GM21381 (cell line): ENCODE data around the gene COL24A1.

Experiments
- ATAC-seq: cut with Tn5 transposase; IDR thresholded peaks from one replicate; pipeline ENCODE4 v1.9.1; 2021; ENCODE audit warnings: mild to moderate bottlenecking, moderate library complexity; ENCODE audit not compliant: unreplicated experiment

COL24A1 gene

GRCh38 chr1:86156566-86157455 lies at the start of gene COL24A1:
Gene COL24A1, minus strand, starts transcription at chr1:86156772. Its CDS starts 376 bp downstream, at chr1:86156396.
- no peak for ATAC-seq

DNA sequence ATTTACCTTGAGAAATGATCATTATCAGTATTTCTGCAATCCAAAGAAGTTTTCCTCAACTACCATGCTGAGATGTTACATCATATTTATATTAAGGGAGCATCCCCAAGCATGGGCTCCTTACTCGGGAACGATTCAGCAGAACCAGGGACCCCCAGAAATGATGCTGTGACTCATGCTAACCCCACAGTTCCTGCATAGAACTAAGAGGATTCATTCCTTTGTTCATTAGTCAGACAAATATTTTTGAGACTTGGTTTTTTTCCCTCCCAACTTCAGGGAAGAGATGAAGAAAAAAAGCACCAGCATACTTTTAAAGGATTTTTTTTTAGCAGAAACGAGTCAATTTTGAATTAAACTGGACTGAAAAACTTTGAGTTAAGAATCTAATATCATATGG lies 49.2 kb upstream of the COL24A1 start:
- no peak for ATAC-seq

DNA sequence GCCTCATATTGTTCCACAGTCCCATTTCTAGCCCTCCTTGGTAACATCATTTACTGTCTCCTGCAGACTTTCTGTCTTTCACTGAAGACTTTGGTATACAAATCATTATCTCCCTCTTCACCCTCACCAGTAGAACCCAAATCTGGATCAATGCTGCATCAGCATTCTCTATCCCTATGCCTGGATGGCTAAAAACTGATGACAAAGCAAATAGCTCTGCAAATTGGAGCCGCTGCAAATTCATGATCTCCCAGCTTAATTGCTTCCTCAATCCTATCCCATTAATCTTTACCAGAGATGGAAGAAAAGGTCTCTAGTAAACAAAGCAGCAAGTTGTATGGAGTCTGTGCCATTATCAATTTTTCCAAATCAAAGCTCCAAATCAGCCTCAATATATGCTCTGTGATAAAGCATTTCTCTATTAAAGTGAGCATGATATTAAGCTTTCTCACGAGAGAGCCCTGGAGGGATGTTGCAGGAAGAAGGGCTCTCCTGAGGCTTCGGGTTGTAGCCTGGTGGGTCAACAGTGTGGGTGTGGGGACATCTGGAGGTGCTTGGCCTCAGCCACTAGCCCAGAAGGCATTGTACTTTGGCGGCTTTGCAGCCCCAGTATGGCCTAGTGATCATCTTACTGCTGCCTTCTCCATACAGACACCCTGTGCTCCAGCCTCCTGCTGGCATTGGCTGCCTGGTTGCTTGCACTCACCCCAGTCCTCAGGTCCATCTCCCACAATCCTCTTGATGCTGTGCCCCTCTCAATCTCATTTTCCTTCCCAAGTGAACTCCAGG lies 46.2 kb upstream of the COL24A1 start:
- ATAC-seq, result no peak

DNA sequence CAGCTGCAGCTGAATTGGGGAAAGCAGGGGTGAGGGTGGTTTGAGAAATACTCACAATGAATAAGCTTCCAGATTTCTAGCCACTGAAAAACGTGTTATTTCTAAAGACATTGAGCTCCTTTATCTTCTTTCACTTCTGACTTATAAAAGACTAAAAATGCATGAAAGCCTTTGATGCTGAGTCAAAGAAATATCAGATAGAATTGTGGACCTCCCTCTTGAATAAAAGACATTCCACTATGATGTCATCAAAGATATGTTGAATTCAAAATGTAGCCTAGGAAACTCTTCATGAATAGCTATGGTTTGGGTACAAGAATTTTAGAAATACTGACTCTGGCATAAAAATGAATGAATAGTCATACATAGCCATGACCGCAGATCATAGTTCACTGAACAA lies 44.7 kb upstream of the COL24A1 start:
- no peak for ATAC-seq

GRCh38 chr1:86200901-86201300 lies 44.3 kb upstream of the COL24A1 start:
- ATAC-seq, result no peak

GRCh38 chr1:86197206-86197855 lies 40.8 kb upstream of the COL24A1 start:
- no peak for ATAC-seq

GRCh38 chr1:86195281-86195680 lies 38.7 kb upstream of the COL24A1 start:
- ATAC-seq, result no peak

DNA sequence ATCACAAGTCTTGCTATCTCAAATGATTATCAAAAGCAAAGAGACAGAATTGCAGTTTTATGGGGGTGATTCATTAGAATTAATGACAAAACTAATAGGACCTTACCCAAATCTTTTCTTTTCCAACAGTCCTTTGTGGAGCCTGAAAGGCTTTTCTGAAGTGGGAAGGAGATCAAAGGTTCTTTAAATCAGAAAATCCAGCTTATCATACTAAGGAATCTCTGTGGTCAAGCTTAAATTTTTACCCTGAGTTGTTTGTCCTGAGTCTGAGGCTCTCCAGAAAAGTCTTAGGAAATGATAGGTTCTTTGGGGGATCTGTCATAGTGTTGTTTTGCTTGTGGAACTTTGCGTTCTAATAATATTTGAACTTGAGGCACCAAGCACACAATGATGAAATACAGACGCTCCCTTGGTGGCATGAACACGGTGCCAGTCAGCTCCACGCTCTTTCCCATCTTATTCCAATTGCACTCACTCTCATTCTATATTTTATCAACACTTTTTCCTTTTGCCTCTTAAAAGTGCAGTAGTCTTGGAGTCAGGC lies 38.0 kb upstream of the COL24A1 start:
- ATAC-seq, result no peak

- no peak for ATAC-seq
Observed at GRCh38 chr1:86192417-86192816, 35.8 kb upstream of the COL24A1 start.

DNA sequence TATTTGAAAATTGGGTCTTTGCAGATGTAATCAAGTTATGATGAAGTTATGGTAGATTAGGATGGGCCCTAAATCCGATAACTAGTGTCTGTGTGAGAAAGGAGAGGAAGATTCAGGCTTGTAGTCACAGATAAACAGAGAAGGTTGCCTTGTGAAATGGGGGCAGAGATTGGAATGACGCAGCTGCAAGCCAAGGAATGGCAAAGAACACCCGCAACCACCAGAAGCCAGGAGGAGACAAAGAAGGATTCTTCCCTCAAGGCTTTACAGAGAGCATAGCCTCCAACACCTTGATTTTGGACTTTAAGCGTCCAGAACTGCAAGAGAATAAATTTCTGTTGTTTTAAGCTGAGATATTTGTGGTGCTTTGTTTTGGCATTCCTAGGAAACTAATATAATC lies 35.4 kb upstream of the COL24A1 start:
- ATAC-seq, result no peak

DNA sequence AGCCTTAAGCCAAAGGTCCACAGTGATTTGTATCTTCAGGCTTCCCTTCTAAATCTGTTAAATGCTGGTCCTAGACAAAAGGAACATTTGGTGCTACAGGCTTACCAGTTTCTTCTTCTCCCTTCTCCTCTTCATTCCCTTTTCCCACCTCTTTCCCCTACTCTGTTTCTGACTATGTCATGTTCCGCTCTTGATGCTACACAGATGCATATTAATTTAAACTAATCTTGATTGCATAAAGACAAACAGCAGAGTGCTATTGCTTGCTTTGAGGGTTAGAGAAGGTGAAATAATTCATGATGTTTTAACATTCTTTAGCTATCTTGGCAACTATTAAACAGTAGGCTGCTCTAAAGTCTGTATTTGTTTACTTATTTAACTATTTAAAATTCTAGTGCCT lies 34.3 kb upstream of the COL24A1 start:
- ATAC-seq, result no peak

DNA sequence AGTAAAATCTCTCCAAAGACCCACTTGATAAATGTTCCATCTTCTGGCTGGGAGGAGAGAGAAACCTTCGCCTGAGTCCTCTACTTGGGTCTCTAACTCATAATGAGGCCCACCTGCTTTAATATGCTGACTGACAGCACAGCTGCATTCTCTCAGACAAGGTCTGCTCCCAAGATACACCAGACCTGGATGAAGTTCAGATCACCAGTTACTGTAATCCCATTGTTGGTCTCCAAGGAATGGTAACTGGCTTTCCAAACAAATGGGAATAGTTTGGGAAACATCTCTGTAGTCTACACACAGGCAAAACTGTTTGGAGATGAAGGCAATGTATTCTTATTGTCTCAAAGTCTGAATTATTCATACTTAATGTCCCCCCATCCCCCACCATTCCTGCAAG lies 27.9 kb upstream of the COL24A1 start:
- ATAC-seq, result no peak

DNA sequence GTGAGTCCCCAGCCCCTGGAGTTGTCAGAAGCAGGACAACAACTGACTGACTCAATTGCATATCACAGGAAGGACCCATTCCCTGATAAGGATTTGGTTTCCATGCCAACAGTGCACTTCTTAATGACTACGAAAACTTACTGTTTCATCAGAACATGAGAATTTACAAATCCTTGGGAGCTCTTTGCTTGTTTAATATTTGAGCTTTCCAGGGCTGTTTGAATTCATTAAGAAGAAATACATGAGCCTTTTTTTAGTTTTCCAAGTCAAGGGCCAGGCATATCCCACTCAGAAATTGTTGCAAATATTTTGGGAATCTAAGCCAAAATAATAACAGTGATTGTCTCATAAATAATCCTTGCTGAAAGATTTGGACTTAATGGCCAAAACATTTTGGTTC lies 27.2 kb upstream of the COL24A1 start:
- no peak for ATAC-seq

GRCh38 chr1:86176226-86176625 lies 19.7 kb upstream of the COL24A1 start:
- no peak for ATAC-seq

GRCh38 chr1:86175756-86176155 lies 19.2 kb upstream of the COL24A1 start:
- no peak for ATAC-seq

GRCh38 chr1:86169625-86170024 lies 13.1 kb upstream of the COL24A1 start:
- ATAC-seq, result no peak

- no peak for ATAC-seq
Observed at GRCh38 chr1:86159800-86160199, 3.2 kb upstream of the COL24A1 start.

- no peak for ATAC-seq
Observed at GRCh38 chr1:86155807-86156565, 586 bp downstream of the COL24A1 start.

DNA sequence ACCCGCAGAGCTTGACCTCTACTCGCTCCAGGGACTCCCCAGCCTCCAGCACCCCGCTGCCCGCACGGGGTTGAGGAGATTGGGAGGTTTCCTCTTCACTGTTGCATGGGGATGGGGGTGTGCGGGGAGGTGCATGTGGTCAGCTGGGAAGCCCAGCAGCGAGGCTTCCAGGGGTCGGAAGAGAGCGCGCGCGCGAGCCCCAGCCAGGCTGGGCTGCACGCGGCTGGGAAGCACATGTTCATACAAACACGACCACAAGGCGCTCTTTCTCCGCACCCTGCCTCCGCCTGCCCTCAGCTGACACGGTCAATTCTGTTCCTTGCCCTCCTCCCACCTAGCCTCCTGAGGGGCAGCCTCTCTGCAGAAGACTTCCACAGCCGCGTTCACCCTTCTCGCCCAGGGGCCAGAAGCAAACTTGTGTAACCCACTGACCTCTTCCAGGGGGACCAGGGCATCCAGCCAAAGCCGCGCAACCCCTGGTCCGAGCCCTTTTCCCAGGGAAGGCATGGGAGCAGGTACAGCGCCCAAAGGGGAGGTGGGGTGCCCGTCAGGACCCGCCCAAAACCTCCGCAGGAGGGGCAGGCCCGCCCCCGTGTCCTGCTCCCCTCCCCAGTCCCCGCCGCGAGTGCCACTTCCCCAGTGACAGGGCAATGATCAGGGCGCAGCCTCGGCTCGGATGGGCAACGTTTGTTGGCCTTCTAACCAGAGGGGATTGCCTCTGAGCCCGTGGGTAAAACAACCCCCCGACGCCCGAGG lies 1.3 kb downstream of the COL24A1 start:
- ATAC-seq, result no peak

DNA sequence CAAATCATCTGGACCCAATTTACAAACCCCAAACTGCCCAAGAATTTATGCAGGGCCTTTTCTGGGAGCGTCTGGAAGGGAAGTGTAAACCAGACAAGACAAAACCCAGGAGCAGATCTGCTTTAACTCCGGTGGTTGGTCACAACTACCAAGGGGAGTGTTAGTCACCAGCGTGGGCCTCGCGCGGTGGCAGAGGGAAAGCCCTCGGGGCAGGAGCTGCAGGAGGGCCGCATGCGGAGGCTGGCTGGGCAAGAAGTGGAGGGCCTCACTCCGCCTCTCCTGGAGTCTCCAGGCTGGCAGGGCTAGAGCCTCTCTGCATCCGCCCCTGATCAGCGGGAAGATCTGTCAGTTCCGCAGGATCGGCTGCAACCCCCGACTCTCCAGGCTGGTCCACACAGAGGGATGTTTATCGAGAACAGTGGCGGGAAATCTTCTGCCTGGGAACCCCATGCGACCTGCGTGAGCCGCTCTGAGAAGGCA lies 2.0 kb downstream of the COL24A1 start:
- ATAC-seq, result no peak
